HEK293T (cell line): Measurements from ENCODE around the gene BAIAP2L1.

Experiments used
- CTBP1 ChIP-seq: fragments of 450-650 bp; IDR thresholded peaks from 2 replicates; pipeline ENCODE4 v1.6.1; 2016; ENCODE audit warnings: borderline replicate concordance
- FOXA1 ChIP-seq: fragments of 450-650 bp; IDR thresholded peaks from 2 replicates; pipeline ENCODE4 v1.6.1; 2016; ENCODE audit warnings: mild to moderate bottlenecking
- HDGF ChIP-seq: fragments of 450-650 bp; IDR thresholded peaks from 2 replicates; pipeline ENCODE4 v1.6.1; 2017; ENCODE audit warnings: antibody characterized with exemption, borderline replicate concordance
- SUZ12 ChIP-seq: fragments of 450-650 bp; IDR thresholded peaks from 2 replicates; pipeline ENCODE4 v1.6.1; 2016; ENCODE audit warnings: mild to moderate bottlenecking

DNA sequence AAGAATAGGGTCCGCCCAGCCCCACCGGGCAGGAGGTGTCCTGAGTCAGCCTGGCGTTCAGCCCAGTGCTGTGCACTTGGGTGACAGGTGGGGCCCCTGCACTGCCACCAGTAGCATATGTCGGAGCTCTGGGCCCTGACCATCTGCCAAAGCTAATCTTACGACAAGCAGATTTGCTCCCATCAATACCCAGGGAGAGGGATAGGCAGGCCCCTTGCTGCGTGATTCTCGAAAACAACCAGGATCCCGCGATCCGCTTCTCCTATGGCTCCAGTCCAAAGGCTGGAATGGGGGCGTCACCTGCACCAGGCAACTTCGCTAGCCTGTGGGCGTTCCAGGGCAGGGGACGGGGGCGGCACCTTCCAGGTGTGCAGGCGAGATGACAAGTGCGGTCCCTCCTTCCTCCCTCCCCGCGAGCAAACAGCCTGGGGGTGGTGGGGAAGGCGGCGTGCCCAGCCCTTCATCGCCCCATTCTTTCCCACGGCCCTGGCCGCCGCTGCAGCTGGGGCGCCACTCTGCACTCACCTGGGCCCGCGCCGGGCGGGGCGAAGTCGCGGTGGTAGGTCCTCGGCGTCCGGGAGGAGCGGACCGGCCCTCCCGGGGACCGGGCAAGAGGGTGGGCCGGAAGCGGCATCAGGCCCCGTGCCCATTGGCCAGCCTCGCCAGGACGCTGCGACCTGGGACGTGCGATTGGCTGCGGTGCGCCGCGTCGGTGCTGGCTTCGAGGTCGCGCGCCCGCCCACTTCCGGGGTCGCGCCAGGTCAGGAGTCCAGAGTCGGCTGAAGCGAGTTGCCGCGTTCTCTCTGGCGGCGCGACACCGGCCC, 149.1 kb downstream of the BAIAP2L1 start, which contains the start of gene TECPR1:
- TF ChIP-seq CTBP1 (no peak; the same call in 1 of the 2 replicates), FOXA1 (no peak), HDGF (no peak), SUZ12 (no peak)
